Activated naive CD4-positive, alpha-beta T cell treated with anti-CD3 and anti-CD28 coated beads for 36 hours (primary cell): ENCODE data around the gene MRPL14. TPM values are rescaled to one million over a fixed set of nuclear protein-coding genes. Genes with fewer than 3 reads are reported as not detected.

Experiments
- CTCF ChIA-PET: fragments of 350-600 bp; sonication (Branson Sonifier 250); formaldehyde crosslinking; loops from one replicate; lab custom pipeline; 2021; ENCODE audit warnings: antibody characterized with exemption; lab: Charles Lee
- DNase-seq: peaks from one replicate; pipeline ENCODE4 v3.0.0-alpha.2; 2020
- H3K27ac Mint-ChIP-seq: one replicate; pipeline ENCODE4 v1.8.0; 2021; ENCODE audit warnings: mild to moderate bottlenecking, mixed read lengths
- H3K27me3 Mint-ChIP-seq: one replicate; pipeline ENCODE4 v1.8.0; 2021; ENCODE audit warnings: low read depth, mixed read lengths
- H3K36me3 Mint-ChIP-seq: one replicate; pipeline ENCODE4 v1.8.0; 2021; ENCODE audit warnings: low read depth, mixed read lengths
- H3K4me1 Mint-ChIP-seq: one replicate; pipeline ENCODE4 v1.8.0; 2021; ENCODE audit warnings: low read depth, mixed read lengths
- H3K4me3 Mint-ChIP-seq: one replicate; pipeline ENCODE4 v1.8.0; 2021; ENCODE audit warnings: mild to moderate bottlenecking, moderate library complexity, mixed read lengths
- H3K9me3 Mint-ChIP-seq: one replicate; pipeline ENCODE4 v1.8.0; 2021; ENCODE audit warnings: mixed read lengths
- intact Hi-C: fragments of 100-400 bp; cut with micrococcal nuclease; formaldehyde crosslinking; loops from one replicate; pipeline ENCODE4 v1.15.1; 2023
- total RNA-seq, 2 experiments: library from RNA; stranded (reverse); gene quantifications; one replicate each; pipeline ENCODE4 v1.2.3, GENCODE V29; 2021

The MRPL14 gene
- total RNA-seq = 10 to 100 TPM; 40.9 to 41.0 TPM

DNA sequence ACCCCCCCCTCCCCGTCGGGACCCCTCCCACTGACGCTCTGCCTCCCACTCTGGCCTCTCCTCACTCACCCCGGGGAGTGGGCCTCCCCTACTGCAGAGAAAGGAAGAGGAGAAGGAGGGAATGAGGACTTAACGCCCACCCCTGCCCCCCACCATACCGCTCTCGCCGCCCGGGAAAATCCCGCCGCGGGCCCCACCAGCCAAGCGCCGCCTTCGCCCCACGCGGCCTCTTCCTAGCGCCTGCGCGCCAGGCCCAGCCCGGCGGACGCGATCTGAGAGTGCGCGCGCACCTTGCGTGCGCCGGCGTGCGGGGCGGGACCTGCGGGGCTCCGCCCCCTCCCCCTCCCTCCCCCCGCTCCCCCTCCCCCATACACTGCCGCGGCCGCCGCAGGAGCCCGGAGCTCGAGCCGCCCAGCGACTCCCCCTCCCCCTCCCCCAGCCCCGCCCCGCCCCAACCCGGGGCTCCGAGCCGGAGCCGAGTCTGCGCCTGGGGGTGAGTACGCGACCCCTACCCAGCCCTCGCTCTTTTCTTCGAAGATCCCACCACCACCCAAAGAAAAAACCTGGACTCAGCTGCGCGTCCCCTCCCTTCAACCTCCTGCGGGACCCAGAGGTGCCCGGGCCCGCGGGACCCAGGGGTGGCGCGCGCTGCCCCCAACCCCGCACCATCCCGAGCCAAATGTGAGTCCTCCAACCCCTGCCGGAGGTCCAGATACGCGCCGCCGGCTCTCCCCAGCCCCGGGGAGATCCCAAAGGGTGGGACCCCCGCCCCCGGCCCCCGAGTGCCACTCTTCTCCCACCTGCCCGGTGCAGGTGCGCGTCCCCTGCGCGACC lies at the start of gene MRPL14, which contains the start of gene TMEM63B:
Gene MRPL14 (minus strand): TSS at position 267 of the 834 bp plus-strand sequence. CDS start 10,841 bp downstream, outside the sequence.
Gene TMEM63B (plus strand): TSS at position 369 of the 834 bp plus-strand sequence. CDS start 7,031 bp downstream, outside the sequence.
- intact Hi-C loops = loop anchor here (1.0 to 2.0 kb wide), 4 partner anchors 127 to 611 kb away; partner anchors contain the start of genes GTPBP2, POLR1C, VEGFA and YIPF3
- Mint-ChIP-seq H3K9me3 (no peaks in the 10 kb centered on the region), H3K36me3 (peaks cover 5% of the 10 kb centered on the region), H3K27ac (peak within 1 kb of the TSS; percentile 93), H3K27me3 (no peaks in the 10 kb centered on the region), H3K4me1 (peaks cover 41% of the 10 kb centered on the region), H3K4me3 (peak within 1 kb of the TSS; percentile 88)
- peak; percentile 86 for DNase-seq
- CTCF ChIA-PET = interaction anchor here (0.6 to 1.2 kb wide), 3 partner anchors 23 to 129 kb away, joined by 3 read pairs; no protein-coding TSS in a partner anchor

DNA sequence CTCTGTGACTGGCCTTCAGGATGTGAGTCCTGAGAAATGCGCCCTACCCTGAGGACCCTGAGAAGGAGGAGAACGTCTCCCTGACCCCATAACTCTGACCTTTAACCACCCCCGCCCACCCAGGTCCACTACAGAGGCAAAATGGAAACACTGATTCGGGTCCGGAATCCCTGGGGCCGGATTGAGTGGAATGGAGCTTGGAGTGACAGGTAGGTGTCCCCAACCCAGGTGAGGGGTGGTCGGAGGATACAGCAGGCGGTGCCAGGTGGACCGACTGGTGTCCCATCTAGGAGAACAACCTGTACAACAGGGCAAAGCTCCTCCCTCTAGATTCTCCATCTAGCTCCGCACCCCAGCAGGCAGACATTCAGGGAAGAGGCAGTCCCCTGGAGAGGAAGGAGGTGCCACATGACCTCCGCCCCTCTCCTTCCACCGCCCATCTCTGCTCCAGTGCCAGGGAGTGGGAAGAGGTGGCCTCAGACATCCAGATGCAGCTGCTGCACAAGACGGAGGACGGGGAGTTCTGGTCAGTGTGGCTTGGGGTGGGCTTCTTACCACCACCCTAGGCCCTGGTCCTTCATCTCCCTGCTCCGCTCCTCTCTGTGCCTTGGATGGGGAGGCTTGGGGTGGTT lies 49.0 kb upstream of the MRPL14 start:
- CTCF ChIA-PET = interaction anchor here (0.8 to 1.2 kb wide), 2 partner anchors 92 to 120 kb away, joined by 3 read pairs; no protein-coding TSS in a partner anchor
- H3K36me3 Mint-ChIP-seq = no peaks in the 10 kb centered on the region
- H3K4me3 Mint-ChIP-seq = no peak overlapping the region
- peaks cover 6% of the 10 kb centered on the region for H3K27me3 Mint-ChIP-seq
- H3K27ac Mint-ChIP-seq = no peak overlapping the region
- DNase-seq = no peak
- no peaks in the 10 kb centered on the region for H3K9me3 Mint-ChIP-seq
- peaks cover 4% of the 10 kb centered on the region for H3K4me1 Mint-ChIP-seq
- intact Hi-C loops = no loop called here

DNA sequence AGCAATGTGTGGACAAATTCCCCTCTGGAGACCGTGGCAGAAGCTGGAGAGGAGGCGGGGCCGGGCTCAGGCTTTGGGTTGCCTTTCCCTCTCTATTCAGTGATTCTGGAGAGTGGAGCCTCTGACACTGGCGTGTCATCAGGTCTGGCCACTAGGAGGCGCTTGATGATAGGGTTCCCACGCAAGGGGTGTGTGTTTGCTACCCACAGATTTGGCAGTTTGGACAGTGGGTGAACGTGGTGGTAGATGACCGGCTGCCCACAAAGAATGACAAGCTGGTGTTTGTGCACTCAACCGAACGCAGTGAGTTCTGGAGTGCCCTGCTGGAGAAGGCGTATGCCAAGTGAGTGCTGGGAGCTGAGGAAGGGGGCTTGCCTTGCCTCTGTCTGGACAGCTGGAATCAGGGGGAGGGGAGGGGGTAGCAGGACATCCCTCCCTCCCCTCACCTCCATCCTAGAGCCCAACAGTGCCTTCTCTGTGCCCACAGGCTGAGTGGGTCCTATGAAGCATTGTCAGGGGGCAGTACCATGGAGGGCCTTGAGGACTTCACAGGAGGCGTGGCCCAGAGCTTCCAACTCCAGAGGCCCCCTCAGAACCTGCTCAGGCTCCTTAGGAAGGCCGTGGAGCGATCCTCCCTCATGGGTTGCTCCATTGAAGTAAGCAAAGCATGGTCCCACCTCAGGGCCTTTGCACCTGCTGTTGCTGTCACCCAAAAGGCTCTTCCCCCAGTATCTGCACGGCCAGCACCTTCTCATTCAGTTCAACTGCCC lies 45.7 kb upstream of the MRPL14 start:
- Mint-ChIP-seq H3K36me3 (no peaks in the 10 kb centered on the region), H3K4me1 (peaks cover 4% of the 10 kb centered on the region), H3K9me3 (no peaks in the 10 kb centered on the region), H3K4me3 (no peak overlapping the region), H3K27ac (no peak overlapping the region), H3K27me3 (peaks cover 6% of the 10 kb centered on the region)
- peak; percentile 89 for DNase-seq
- CTCF ChIA-PET = interaction anchor here (0.5 to 2.1 kb wide), 29 partner anchors 9 to 166 kb away, joined by 3 to 14 read pairs (median 5); partner anchors contain the start of genes HSP90AB1 and SLC35B2
- intact Hi-C loops = loop anchor here (1.0 to 5.0 kb wide), 6 partner anchors 49 to 284 kb away; partner anchors contain the start of genes NFKBIE, SLC29A1 and SLC35B2

DNA sequence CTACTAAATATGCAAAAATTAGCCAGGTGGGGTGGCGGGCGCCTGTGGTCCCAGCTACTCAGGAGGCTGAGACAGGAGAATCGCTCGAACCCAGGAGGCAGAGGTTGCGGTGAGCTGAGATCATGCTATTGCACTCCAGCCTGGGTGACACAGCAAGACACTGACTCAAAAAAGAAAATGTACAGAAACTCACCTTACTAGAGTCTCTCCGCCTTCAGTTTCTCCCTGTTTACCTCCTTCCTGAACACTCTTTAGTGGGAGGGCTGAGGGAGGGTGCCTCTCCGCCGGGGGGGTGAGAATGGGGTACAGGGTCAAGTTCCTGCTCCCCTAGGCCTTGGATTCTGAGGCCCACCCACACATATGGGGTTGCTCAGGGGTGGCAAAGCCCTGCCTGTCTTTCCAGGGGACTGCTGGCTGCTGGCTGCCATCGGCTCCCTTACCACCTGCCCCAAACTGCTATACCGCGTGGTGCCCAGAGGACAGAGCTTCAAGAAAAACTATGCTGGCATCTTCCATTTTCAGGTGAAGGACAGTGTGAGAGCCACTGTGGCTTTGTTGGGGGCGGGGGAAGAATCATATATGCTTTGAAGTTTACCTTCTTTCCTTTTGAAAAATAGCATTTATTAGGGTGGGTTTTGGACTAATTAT lies 44.8 kb upstream of the MRPL14 start:
- Mint-ChIP-seq H3K4me1 (peaks cover 4% of the 10 kb centered on the region), H3K4me3 (no peak overlapping the region), H3K36me3 (no peaks in the 10 kb centered on the region), H3K27ac (no peak overlapping the region), H3K9me3 (no peaks in the 10 kb centered on the region), H3K27me3 (peaks cover 6% of the 10 kb centered on the region)
- no peak for DNase-seq
- intact Hi-C loops = loop anchor here (1.0 to 5.0 kb wide), 6 partner anchors 50 to 285 kb away; partner anchors contain the start of genes NFKBIE, SLC29A1 and SLC35B2
- CTCF ChIA-PET = interaction anchor here (1.0 to 2.1 kb wide), 21 partner anchors 11 to 124 kb away, joined by 3 to 14 read pairs (median 5); partner anchors contain the start of genes HSP90AB1 and SLC35B2

DNA sequence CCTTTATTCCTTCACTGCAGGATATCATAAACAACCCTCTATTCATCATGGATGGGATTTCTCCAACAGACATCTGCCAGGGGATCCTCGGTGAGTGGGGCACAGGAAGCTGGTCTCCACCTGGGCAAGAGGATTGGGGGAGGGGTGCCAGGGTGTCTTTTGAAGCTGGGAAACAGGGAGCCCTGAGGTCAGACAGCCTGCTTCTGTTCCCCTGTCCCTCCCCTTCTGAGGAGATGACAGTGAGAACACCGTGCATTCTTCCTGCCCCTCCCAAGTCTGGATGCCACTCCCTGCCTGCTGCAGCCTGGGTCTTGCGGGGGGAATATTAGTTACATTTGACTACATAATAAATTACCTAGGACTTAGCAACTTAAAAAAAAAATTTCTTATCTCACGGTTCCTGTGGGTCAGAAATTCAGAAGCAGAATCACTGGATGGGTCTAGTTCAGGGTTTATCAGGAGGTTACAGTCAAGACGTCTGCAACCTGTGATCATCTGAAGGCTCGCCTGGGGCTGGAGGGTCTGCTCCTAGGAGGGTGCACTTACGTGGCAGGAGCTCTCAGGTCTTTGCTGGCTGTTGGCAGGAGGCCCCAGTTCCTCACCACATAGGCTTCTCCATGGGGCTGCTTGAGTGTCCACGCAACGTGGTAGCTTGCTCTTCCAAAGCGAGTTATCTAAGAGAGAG lies 42.8 kb upstream of the MRPL14 start:
- H3K9me3 Mint-ChIP-seq = no peaks in the 10 kb centered on the region
- H3K36me3 Mint-ChIP-seq = no peaks in the 10 kb centered on the region
- no peak overlapping the region for H3K27ac Mint-ChIP-seq
- no peak for DNase-seq
- H3K4me1 Mint-ChIP-seq = no peaks in the 10 kb centered on the region
- CTCF ChIA-PET = interaction anchor here (0.8 to 1.9 kb wide), 6 partner anchors 7 to 166 kb away, joined by 3 to 5 read pairs (median 3); partner anchors contain the start of gene AARS2
- H3K27me3 Mint-ChIP-seq = peaks cover 4% of the 10 kb centered on the region
- intact Hi-C loops = loop anchor here (5.0 kb wide), 1 partner anchor 52 kb away; the partner anchor contains the start of gene SLC29A1
- H3K4me3 Mint-ChIP-seq = no peak overlapping the region

DNA sequence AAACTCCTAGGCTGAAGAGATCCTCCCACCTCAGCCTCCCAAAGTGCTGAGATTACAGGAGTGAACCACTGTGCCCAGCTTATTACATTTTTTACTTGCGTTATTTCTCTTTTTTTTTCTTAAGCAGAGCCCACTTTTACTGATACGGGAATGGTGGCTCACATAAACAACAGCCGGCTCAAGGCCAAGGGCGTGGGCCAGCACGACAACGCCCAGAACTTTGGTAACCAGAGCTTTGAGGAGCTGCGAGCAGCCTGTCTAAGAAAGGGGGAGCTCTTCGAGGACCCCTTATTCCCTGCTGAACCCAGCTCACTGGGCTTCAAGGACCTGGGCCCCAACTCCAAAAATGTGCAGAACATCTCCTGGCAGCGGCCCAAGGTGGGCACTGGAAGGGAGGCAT lies 41.9 kb upstream of the MRPL14 start:
- H3K27me3 Mint-ChIP-seq = peaks cover 6% of the 10 kb centered on the region
- H3K27ac Mint-ChIP-seq = no peak overlapping the region
- H3K9me3 Mint-ChIP-seq = no peaks in the 10 kb centered on the region
- no peaks in the 10 kb centered on the region for H3K4me1 Mint-ChIP-seq
- H3K36me3 Mint-ChIP-seq = no peaks in the 10 kb centered on the region
- CTCF ChIA-PET = interaction anchor here (0.8 to 1.9 kb wide), 5 partner anchors 8 to 144 kb away, joined by 3 to 5 read pairs (median 3); partner anchors contain the start of gene AARS2
- intact Hi-C loops = no loop called here
- no peak for DNase-seq
- H3K4me3 Mint-ChIP-seq = no peak overlapping the region

DNA sequence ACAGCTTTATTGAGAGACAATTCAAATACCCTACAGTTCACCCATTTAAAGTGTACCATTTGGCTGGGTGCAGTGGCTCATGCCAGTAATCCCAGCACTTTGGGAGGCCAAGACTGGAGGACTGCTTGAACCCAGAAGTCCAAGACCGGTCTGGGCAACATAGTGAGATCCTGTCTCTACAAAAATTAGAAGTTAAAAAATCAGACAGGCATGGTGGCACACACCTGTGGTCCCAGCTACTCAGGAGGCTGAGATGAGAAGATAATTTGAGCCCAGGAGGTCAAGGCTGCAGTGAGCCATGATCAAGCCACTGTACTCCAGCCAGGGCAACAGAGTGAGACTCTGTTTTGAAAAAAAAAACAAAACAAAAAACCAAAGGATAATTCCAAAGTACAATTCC lies 40.3 kb upstream of the MRPL14 start:
- intact Hi-C loops = no loop called here
- no peak overlapping the region for H3K27ac Mint-ChIP-seq
- H3K27me3 Mint-ChIP-seq = peaks cover 3% of the 10 kb centered on the region
- H3K4me1 Mint-ChIP-seq = no peaks in the 10 kb centered on the region
- no peak for DNase-seq
- H3K4me3 Mint-ChIP-seq = no peak overlapping the region
- CTCF ChIA-PET = interaction anchor here (0.7 kb wide), 1 partner anchor 81 kb away, joined by 3 read pairs; no protein-coding TSS in a partner anchor
- H3K9me3 Mint-ChIP-seq = no peaks in the 10 kb centered on the region
- H3K36me3 Mint-ChIP-seq = no peaks in the 10 kb centered on the region

DNA sequence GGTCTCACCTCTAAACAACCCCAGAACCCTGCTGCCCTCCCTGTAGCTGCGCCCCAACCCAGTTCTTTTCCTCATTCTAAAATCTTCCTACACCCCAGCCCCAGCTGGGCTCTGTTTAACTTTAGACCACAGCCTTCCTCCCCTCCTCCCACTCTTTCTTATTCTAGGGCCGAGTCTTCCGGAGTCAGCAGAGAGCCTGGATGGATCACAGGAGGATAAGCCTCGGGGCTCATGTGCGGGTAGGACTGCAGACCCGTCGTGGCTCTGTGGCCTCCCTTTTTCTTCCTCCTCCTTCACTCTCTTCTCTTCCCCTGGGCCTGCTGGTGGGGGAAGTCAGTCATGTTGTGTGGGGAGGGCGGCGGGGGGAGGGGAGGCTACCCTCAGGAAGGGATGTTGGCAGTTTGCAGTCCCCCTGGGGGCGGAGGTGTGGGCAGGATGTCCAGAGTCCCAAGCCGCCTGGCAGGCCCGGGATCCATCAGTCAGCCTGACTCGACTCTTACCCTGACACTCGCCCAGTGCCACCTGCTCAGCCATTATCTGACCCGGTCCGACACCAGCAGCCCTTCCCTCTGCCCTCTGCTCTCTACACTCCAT lies 39.4 kb upstream of the MRPL14 start:
- Mint-ChIP-seq H3K27ac (no peak overlapping the region), H3K36me3 (no peaks in the 10 kb centered on the region), H3K4me3 (no peak overlapping the region), H3K9me3 (no peaks in the 10 kb centered on the region), H3K27me3 (peaks cover 2% of the 10 kb centered on the region), H3K4me1 (no peaks in the 10 kb centered on the region)
- intact Hi-C loops = no loop called here
- CTCF ChIA-PET = no interaction called here
- DNase-seq = no peak

DNA sequence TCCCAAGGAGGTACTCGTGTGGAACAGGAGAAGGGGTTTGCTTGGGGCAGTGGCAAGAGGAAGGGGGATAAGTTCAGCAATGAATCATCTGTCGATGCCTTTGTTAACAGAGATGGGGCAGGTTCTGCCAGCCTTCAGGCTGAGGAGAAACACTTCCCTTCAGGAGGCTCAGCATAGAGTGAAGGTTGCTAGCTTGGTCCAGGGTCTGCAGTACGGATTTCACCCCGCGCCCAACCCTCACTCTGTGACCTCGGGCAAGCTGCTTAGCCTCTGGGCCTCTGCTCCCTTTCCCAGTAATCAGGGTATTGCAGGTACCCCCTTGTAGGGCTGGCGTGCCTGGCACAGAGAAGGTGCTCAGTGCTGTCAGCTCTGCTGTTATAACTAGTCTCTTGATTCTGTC lies 38.9 kb upstream of the MRPL14 start:
- CTCF ChIA-PET = no interaction called here
- Mint-ChIP-seq H3K4me3 (no peak overlapping the region), H3K36me3 (no peaks in the 10 kb centered on the region), H3K27me3 (peaks cover 2% of the 10 kb centered on the region), H3K9me3 (no peaks in the 10 kb centered on the region), H3K4me1 (peaks cover 2% of the 10 kb centered on the region), H3K27ac (no peak overlapping the region)
- intact Hi-C loops = no loop called here
- DNase-seq = no peak

DNA sequence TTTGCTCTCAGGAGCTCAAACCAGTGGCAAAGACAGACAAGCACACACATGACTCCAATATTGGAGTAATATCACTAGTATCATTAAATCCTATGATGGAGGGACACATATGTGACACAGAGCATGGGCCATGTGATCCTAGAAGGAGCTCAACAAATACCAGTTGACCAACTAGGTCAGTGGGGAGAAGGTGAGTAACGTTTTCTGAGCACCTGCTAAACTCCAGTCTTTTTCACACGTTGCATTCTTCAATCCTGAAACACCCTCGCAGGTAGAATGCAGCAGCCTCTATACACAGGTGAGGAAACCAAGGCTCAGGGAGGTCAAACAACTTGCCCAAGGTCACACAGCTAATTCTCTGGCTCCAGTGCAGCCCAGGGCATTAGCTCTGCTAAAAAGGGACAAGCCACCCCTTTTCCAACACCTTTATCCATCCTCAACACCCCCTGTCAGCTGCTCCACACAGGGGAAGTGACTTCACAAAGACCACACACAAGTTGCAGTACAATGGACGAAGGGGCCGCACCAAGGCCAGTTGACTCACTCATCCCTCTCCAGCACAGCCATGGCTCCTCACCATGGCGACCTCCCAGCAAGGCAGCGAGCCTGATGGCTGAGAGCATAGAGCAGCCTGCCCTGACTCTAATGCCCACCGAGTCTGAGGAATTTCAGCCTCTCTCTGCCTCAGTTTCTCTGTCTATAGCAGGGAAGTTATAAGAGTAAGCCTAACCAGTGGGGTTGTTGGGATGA lies 35.8 kb upstream of the MRPL14 start:
- Mint-ChIP-seq H3K4me3 (no peak overlapping the region), H3K27ac (no peak overlapping the region)
- CTCF ChIA-PET = interaction anchor here (1.0 to 1.1 kb wide), 3 partner anchors 10 to 150 kb away, joined by 3 to 4 read pairs (median 3); partner anchors contain the start of gene AARS2

More for the DNA sequence above, 35.8 kb upstream of the MRPL14 start:
- no peak for DNase-seq
- intact Hi-C loops = no loop called here
- Mint-ChIP-seq H3K27me3 (peaks cover 2% of the 10 kb centered on the region), H3K36me3 (no peaks in the 10 kb centered on the region), H3K4me1 (peaks cover 2% of the 10 kb centered on the region), H3K9me3 (no peaks in the 10 kb centered on the region)
